Fibroblast of lung (primary cell): ENCODE measurements around the gene PRLR. TPM values are rescaled to one million over a fixed set of nuclear protein-coding genes. Genes with fewer than 3 reads are reported as not detected.

Source experiments
- DNase-seq, 2 donors: peaks; one replicate each; pipeline versions ENCODE4 v3.0.0 to v3.0.0-alpha.2; 2010; ENCODE audit warnings: low read depth in 2 of 2
- H2AFZ ChIP-seq: 2 replicates; pipeline ENCODE4 v1.5.1; 2012; ENCODE audit warnings: low read length, control low read depth, inconsistent platforms
- H3K27ac ChIP-seq: 2 replicates; pipeline ENCODE4 v1.5.1; 2011; ENCODE audit warnings: low read length, control low read depth; ENCODE audit not compliant: insufficient read depth
- H3K27me3 ChIP-seq: 2 replicates; pipeline ENCODE4 v1.5.1; 2011; ENCODE audit warnings: mild to moderate bottlenecking, low read length; ENCODE audit not compliant: control insufficient read depth, insufficient read depth
- H3K36me3 ChIP-seq: 2 replicates; pipeline ENCODE4 v1.5.1; 2011; ENCODE audit warnings: low read length; ENCODE audit not compliant: control insufficient read depth, insufficient read depth
- H3K4me1 ChIP-seq: 2 replicates; pipeline ENCODE4 v1.5.1; 2011; ENCODE audit warnings: low read length; ENCODE audit not compliant: control insufficient read depth, insufficient read depth; ENCODE audit errors: extremely low read depth
- H3K4me2 ChIP-seq: 2 replicates; pipeline ENCODE4 v1.5.1; 2011; ENCODE audit warnings: low read length, control low read depth; ENCODE audit not compliant: insufficient read depth; ENCODE audit errors: extremely low read depth
- H3K4me3 ChIP-seq, 4 experiments: fragments of 200-600 bp in 1 of 4; sonication (generic) in 1 of 4; replicated peaks in 1 of 4; 2 replicates each; pipeline ENCODE4 v1.5.1; 2011 to 2016; ENCODE audit warnings: low read length in 4 of 4, low read depth in 3 of 4, mild to moderate bottlenecking in 3 of 4, control low read depth in 2 of 4, inconsistent platforms in 1 of 4, mixed read lengths in 1 of 4; ENCODE audit not compliant: insufficient read depth in 1 of 4; ENCODE audit errors: control extremely low read depth in 1 of 4
- H3K79me2 ChIP-seq: 2 replicates; pipeline ENCODE4 v1.5.1; 2012; ENCODE audit warnings: mild to moderate bottlenecking, low read length, inconsistent platforms; ENCODE audit not compliant: control insufficient read depth, insufficient read depth
- H3K9ac ChIP-seq: 2 replicates; pipeline ENCODE4 v1.5.1; 2011; ENCODE audit warnings: mild to moderate bottlenecking, low read length, control low read depth; ENCODE audit not compliant: insufficient read depth
- H3K9me3 ChIP-seq: 2 replicates; pipeline ENCODE4 v1.5.1; 2012; ENCODE audit warnings: low read depth, low read length; ENCODE audit not compliant: control insufficient read depth, insufficient read depth
- H4K20me1 ChIP-seq: 2 replicates; pipeline ENCODE4 v1.5.1; 2011; ENCODE audit warnings: low read length; ENCODE audit not compliant: control insufficient read depth, insufficient read depth; ENCODE audit errors: extremely low read depth
- EZH2 ChIP-seq: IDR thresholded peaks from 2 replicates; pipeline ENCODE4 v1.5.1; 2012; ENCODE audit warnings: low read length, control low read depth, mild to moderate bottlenecking; ENCODE audit errors: missing control alignments
- polyA plus RNA-seq, 2 donors: library from polyadenylated mRNA; depleted of rRNA in 1 of 2; stranded (reverse) in 1 of 2; unstranded in 1 of 2; fragments of >200 nt; gene quantifications; 2 replicates each; pipeline ENCODE4 v1.2.1, GENCODE V29; 2011 to 2012; ENCODE audit warnings: missing spikeins in 1 of 2
- total RNA-seq: library from RNA; depleted of rRNA; stranded (reverse); fragments of >200 nt; gene quantifications from 2 replicates; pipeline ENCODE4 v1.2.1, GENCODE V29; 2014
- TF ChIP-seq, protein P1 (sequence below), 2 donors: IDR thresholded peaks in 1 of 2; conservative IDR thresholded peaks in 1 of 2; 1 replicate in 1 of 2; 2 replicates in 1 of 2; pipeline ENCODE4 v1.5.1; 2011 to 2012; ENCODE audit warnings: low read length in 2 of 2, control low read depth in 1 of 2, inconsistent platforms in 1 of 2, low read depth in 1 of 2, mild to moderate bottlenecking in 1 of 2

The PRLR gene
- total and polyA plus RNA-seq, 2 donors (not counting 1 experiment from before 2014, with no cell fraction given): 0.33 to 0.41 TPM

DNA sequence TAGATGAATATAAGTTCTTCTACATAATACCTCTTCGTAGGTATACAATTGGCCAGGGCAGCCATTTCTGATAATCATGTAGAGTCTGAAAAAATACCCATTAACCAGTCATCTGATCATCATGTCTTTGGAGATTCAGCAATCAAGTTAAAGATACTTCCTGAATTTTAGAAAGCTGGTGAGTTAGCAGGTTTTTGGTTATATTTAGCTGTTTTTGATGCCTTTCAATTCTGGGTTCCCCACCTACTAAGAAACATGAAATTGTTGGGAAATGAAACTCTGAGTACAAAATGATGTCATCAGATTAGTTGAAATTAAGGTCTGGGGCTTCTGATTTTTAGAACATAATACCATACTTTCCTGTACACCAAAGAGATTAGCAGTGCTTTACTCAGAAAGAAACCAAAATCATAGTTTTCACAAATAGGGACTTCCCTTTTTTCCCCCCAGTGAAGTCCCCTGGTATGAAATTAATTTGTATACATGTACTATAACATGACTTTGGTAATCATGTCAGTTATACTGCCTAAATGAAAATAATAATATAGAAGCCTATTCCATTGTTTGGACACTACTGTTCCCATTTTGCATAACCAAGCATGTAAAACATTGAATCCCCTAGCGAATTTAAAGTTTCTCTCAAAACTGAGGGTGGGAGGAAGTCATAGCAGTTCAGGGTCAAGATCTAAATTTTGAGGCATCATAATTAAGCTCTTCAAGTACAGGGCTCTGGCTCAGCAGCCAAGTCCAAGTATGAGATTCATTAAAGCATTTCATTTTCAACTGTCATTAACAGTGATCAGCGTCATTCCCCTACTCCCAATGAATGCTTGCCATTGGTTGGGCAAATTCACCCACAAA lies 17.9 kb downstream of the PRLR start:
- H3K27ac ChIP-seq: no peak overlapping the region
- no peaks in the 10 kb centered on the region for H4K20me1 ChIP-seq
- H3K27me3 ChIP-seq: no peaks in the 10 kb centered on the region
- no peak overlapping the region for H2AFZ ChIP-seq
- H3K79me2 ChIP-seq: no peaks in the 10 kb centered on the region
- TF ChIP-seq, protein P1, sequence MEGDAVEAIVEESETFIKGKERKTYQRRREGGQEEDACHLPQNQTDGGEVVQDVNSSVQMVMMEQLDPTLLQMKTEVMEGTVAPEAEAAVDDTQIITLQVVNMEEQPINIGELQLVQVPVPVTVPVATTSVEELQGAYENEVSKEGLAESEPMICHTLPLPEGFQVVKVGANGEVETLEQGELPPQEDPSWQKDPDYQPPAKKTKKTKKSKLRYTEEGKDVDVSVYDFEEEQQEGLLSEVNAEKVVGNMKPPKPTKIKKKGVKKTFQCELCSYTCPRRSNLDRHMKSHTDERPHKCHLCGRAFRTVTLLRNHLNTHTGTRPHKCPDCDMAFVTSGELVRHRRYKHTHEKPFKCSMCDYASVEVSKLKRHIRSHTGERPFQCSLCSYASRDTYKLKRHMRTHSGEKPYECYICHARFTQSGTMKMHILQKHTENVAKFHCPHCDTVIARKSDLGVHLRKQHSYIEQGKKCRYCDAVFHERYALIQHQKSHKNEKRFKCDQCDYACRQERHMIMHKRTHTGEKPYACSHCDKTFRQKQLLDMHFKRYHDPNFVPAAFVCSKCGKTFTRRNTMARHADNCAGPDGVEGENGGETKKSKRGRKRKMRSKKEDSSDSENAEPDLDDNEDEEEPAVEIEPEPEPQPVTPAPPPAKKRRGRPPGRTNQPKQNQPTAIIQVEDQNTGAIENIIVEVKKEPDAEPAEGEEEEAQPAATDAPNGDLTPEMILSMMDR (conservative IDR thresholded peaks at IDR 0.05 in 1 of 2, IDR thresholded peaks at IDR 0.05 in 1 of 2; ENCODE audit: low read depth in 1 of 2, low read length in 2 of 2): no peak
- TF ChIP-seq EZH2: no peak
- no peak overlapping the region for H3K4me2 ChIP-seq
- no peaks in the 10 kb centered on the region for H3K36me3 ChIP-seq
- H3K4me1 ChIP-seq: no peaks in the 10 kb centered on the region
- H3K9me3 ChIP-seq: no peaks in the 10 kb centered on the region
- no peak for DNase-seq
- no peak overlapping the region for H3K4me3 ChIP-seq
- no peak overlapping the region for H3K9ac ChIP-seq

DNA sequence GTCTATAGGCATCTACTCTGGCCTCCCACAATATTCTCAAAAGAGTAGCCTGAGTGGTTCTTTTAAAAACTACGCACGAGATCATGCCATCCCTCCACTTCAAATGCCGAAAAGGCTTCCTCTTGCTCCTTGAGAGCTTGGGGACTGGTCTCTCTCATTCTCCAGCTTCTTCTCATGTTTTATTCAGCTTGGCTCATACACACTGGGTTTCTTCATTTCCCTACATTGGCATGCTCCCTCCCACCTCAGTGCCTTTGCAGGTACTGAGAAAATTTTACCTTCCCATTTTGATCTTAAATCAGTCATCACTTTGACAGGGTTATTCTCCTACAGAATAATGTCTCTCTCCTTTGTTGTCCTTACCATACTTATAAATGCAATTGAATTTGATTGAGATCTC lies 20.4 kb downstream of the PRLR start:
- no peak for TF ChIP-seq EZH2
- TF ChIP-seq, protein P1 (conservative IDR thresholded peaks at IDR 0.05 in 1 of 2, IDR thresholded peaks at IDR 0.05 in 1 of 2; ENCODE audit: low read depth in 1 of 2, low read length in 2 of 2): no peak
- no peaks in the 10 kb centered on the region for H3K4me1 ChIP-seq
- H3K27me3 ChIP-seq: no peaks in the 10 kb centered on the region
- DNase-seq: no peak
- H3K4me2 ChIP-seq: no peak overlapping the region
- H3K79me2 ChIP-seq: no peaks in the 10 kb centered on the region
- no peak overlapping the region for H3K9ac ChIP-seq
- no peaks in the 10 kb centered on the region for H3K36me3 ChIP-seq
- no peak overlapping the region for H3K27ac ChIP-seq
- H3K9me3 ChIP-seq: no peaks in the 10 kb centered on the region
- H3K4me3 ChIP-seq: no peak overlapping the region
- no peak overlapping the region for H2AFZ ChIP-seq
- H4K20me1 ChIP-seq: no peaks in the 10 kb centered on the region

DNA sequence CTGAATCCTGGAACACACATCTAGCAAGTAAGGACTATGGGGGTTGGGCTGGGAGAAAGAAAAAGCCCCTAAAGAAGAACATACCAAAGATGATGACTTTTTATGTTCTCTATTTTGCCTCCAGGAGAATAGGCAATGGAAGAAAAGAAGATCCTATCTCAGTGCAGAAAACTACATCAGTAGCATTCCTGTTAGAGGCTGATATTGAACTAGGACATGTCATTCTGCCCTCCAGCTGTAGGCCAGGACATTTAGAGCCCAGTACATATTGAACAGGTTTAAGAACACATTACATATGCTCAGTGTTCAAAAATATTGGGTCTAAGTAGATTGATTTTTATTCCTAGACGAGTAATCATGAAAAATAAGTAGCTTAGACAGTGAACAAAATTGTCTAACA lies 24.7 kb downstream of the PRLR start:
- H3K27me3 ChIP-seq: peaks cover 2% of the 10 kb centered on the region
- no peaks in the 10 kb centered on the region for H3K4me1 ChIP-seq
- no peaks in the 10 kb centered on the region for H3K79me2 ChIP-seq
- no peak for DNase-seq
- H3K27ac ChIP-seq: no peak overlapping the region
- H3K4me3 ChIP-seq: no peak overlapping the region
- no peaks in the 10 kb centered on the region for H3K36me3 ChIP-seq
- no peaks in the 10 kb centered on the region for H4K20me1 ChIP-seq
- H3K9ac ChIP-seq: no peak overlapping the region
- H2AFZ ChIP-seq: no peak overlapping the region
- H3K9me3 ChIP-seq: no peaks in the 10 kb centered on the region
- no peak overlapping the region for H3K4me2 ChIP-seq
- TF ChIP-seq EZH2: no peak
- TF ChIP-seq, protein P1 (conservative IDR thresholded peaks at IDR 0.05 in 1 of 2, IDR thresholded peaks at IDR 0.05 in 1 of 2; ENCODE audit: low read depth in 1 of 2, low read length in 2 of 2): no peak
